Smooth muscle cell of the coronary artery (primary cell): ENCODE measurements around the gene PTPN7. TPM values are rescaled to one million over a fixed set of nuclear protein-coding genes. Genes with fewer than 3 reads are reported as not detected.

Experiments
- total RNA-seq: library from RNA; depleted of rRNA; stranded (reverse); fragments of >200 nt; gene quantifications from 2 replicates; pipeline ENCODE4 v1.2.3, GENCODE V29; 2014; ENCODE audit warnings: low replicate concordance

Gene PTPN7
- not detected in 2 replicates for total RNA-seq

DNA sequence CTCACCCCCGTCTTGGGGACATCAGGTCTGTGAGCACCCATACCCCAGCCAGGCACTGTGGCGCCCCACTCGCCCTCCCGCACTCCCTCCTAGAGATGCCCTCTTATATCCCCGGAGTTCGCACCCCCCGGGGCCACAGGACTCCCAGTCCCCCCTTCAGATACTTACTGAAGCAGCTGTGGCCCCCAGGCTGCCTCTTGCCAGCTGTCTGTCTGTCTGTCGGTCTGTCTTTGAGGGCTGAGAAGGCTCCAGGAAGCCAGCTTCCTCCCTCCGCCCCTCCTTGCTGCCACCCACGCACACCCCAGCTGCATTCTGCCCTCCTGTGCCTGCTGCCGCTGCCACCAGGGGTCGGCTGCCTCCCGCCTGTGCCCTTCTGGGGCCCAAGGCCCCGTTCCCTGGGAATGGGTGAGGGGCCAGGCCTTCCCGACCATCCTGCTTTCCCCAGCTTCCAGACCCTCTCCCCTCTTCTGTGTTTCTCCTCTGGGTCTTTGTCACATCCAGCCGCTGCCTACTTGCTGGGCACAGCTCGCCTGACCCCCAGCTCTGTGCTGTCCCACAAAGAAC, at the start of gene PTPN7:
Gene PTPN7, minus strand, starts transcription at position 226 of the 564 bp plus-strand sequence. CDS start 1,200 bp downstream, outside the sequence.

DNA sequence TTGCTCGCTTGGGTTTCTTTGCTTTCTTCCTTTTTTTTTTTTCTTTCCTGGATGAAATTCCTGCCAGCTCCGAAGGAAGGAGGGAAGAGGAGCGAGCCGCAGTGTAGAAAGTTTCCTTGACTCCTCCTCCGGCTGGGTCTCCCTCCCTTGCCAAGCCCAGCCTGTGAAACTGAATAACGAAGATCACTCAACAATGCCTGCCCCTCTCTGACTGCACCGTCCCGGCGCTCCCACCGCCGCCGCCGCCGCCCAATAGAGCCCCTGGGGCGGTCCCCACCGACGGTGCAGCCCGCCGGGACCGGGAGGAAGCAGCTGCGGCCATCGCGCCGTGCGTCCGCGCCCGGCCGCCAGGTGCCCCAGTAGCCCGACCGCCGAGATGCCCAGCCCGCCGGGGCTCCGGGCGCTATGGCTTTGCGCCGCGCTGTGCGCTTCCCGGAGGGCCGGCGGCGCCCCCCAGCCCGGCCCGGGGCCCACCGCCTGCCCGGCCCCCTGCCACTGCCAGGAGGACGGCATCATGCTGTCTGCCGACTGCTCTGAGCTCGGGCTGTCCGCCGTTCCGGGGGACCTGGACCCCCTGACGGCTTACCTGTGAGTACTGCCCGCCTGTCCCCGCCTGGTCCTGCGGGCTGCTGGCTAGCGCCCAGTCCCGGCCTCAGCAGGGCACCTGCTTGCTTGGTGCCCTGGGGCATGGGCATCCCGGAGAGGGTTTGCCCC, 33.4 kb upstream of the PTPN7 start, which contains the start of gene LGR6:
Gene LGR6, plus strand, starts transcription at position 186 of the 714 bp plus-strand sequence. Its CDS starts 191 bp downstream, at position 377.

DNA sequence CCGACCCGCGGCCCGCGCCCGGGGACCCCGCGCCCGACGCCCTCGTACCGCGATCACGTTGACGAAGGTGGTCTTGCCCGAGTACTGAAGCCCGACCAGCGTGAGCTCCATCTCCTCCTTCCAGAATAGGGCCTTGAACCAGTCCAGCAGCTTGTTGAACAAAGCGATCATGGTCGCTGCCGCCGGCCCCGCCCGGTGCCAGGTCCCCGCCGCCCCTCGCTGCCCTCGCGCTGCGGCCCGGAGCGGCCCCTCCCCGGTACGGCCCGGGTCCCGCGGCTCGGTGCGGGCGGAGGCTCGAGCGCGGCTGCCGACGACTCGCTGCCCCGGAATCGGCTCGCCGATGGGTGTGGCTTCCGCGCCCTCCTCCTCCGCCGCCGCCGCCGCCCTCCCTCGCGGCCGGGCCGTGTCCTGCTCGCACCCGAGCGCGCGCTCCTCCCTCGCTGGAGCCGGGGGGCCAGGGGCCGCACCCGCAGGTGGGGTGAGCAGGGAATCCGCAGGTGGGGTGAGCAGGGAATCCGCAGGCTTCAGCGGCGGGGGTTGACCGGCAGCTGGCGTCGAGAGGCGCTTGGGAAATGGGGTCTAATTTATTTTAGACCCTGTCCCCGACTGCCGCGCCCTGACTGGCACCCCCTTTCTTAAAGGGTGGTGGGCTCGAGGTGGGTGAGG, 15.9 kb downstream of the PTPN7 start, which contains the start of gene ARL8A:
Gene ARL8A, minus strand, starts transcription at position 336 of the 666 bp plus-strand sequence. Its CDS starts 165 bp downstream, at position 171.

DNA sequence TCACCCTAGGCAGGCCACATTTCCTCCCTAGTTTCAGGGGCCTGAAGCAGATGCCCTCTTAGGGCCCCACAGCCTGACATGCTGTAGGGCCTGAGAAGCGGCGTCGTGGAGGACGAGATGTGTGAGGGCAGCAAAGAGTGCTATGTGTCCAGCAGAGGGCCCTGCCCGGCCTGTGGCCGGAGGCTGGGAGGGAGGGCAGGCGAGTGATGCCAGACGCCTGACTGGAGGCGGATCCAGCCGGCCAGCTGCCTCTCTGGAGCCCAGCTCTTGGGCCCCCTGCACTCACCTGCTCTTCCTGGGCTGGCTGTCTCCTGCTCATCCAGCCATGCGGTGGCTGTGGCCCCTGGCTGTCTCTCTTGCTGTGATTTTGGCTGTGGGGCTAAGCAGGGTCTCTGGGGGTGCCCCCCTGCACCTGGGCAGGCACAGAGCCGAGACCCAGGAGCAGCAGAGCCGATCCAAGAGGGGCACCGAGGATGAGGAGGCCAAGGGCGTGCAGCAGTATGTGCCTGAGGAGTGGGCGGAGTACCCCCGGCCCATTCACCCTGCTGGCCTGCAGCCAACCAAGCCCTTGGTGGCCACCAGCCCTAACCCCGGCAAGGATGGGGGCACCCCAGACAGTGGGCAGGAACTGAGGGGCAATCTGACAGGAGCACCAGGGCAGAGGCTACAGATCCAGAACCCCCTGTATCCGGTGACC, 37.6 kb downstream of the PTPN7 start, which contains the start of gene GPR37L1:
Gene GPR37L1, plus strand, starts transcription at position 279 of the 697 bp plus-strand sequence. Its CDS starts 47 bp downstream, at position 326.

Other genes with a start within 250 kb of the PTPN7 start
- 2.7 and 7.4 TPM in 2 replicates for gene LMOD1, start 214.1 kb downstream of the PTPN7 start, total RNA-seq
- gene TIMM17A, start 205.1 kb downstream of the PTPN7 start, total RNA-seq = 21.9 and 82.1 TPM in 2 replicates
- 33.1 and 36.5 TPM in 2 replicates for gene RNPEP, start 178.0 kb downstream of the PTPN7 start, total RNA-seq
- gene ELF3, start 150.0 kb downstream of the PTPN7 start, total RNA-seq = 0.45 TPM in 1 of 2 replicates, not detected in the other
- gene GPR37L1, start 37.7 kb downstream of the PTPN7 start, total RNA-seq = under 0.01 and 0.12 TPM in 2 replicates
- gene ARL8A, start 15.9 kb downstream of the PTPN7 start, total RNA-seq = 14.5 and 22.5 TPM in 2 replicates
- not detected in 2 replicates for gene LGR6, start 33.2 kb upstream of the PTPN7 start, total RNA-seq
- gene UBE2T, start 181.3 kb upstream of the PTPN7 start, total RNA-seq = 1.9 and 12.5 TPM in 2 replicates
- 12.3 and 18.4 TPM in 2 replicates for gene PPP1R12B, start 188.1 kb upstream of the PTPN7 start, total RNA-seq